Esophagus squamous epithelium (tissue), 5 donors: ENCODE results near the gene P2RY14. TPM values are rescaled to one million over a fixed set of nuclear protein-coding genes. Genes with fewer than 3 reads are reported as not detected.

ENCODE experiments used
- DNase-seq: peaks from one replicate; lab custom pipeline; 2025; lab: John Stamatoyannopoulos, UW
- H3K27ac ChIP-seq, 4 donors: fragments of 200-600 bp; sonication (generic); one replicate each; pipeline ENCODE4 v1.5.1; 2016 to 2019; ENCODE audit warnings: mild to moderate bottlenecking in 1 of 4
- H3K27me3 ChIP-seq, 4 donors: fragments of 200-600 bp; sonication (generic); 1 replicate in 3 of 4; 2 replicates in 1 of 4; pipeline versions ENCODE4 v1.5.1 to v1.6.0; 2017 to 2021; ENCODE audit warnings: antibody characterized with exemption in 1 of 4
- H3K36me3 ChIP-seq, 3 donors: fragments of 200-600 bp; sonication (generic); one replicate each; pipeline ENCODE4 v1.5.1; 2016 to 2019
- H3K4me1 ChIP-seq, 3 donors: fragments of 200-600 bp; sonication (generic); one replicate each; pipeline ENCODE4 v1.5.1; 2017 to 2019
- H3K4me3 ChIP-seq, 4 donors: fragments of 200-600 bp; sonication (generic); 1 replicate in 3 of 4; 2 replicates in 1 of 4; pipeline ENCODE4 v1.5.1; 2016 to 2019; ENCODE audit warnings: mild to moderate bottlenecking in 2 of 4, moderate library complexity in 1 of 4
- H3K9me3 ChIP-seq, 3 donors: fragments of 200-600 bp; sonication (generic); one replicate each; pipeline ENCODE4 v1.5.1; 2016 to 2019
- POLR2A ChIP-seq, 4 donors: fragments of 450-650 bp; IDR thresholded peaks; one replicate each; pipeline ENCODE4 v1.6.1; 2017; ENCODE audit warnings: antibody characterized with exemption in 4 of 4, mild to moderate bottlenecking in 4 of 4, moderate library complexity in 3 of 4
- WGBS, 2 donors: methylation state at CpG; one replicate each; pipeline ENCODE4 v1.1.5; 2018; 5-methylcytosine and 5-hydroxymethylcytosine counted together
- intact Hi-C: fragments of 100-400 bp; cut with DNase I; formaldehyde crosslinking; loops from one replicate; pipeline ENCODE4 v1.15.0; 2022
- total RNA-seq, 4 donors: library from RNA; depleted of rRNA; stranded (reverse); fragments of >200 nt; gene quantifications; one replicate each; pipeline ENCODE4 v1.1.0, GENCODE V29; 2016
- TF ChIP-seq, protein P1 (sequence below), 6 experiments: fragments of 450-650 bp in 4 of 6; fragments of 200-600 bp in 2 of 6; sonication (generic) in 2 of 6; IDR thresholded peaks; one replicate each; pipeline ENCODE4 v1.5.1; 2016 to 2019; ENCODE audit warnings: antibody characterized with exemption in 6 of 6, mild to moderate bottlenecking in 4 of 6, moderate library complexity in 4 of 6
- donor health status: DM: yes; HTN: yes; CAD: no.

The P2RY14 gene
- 10 to 100 TPM in 1 of 4 donors, 1 to 10 TPM in 2, under 1 TPM in 1; 0.19 to 15.4 (median 3.2) TPM for total RNA-seq

- Histone ChIP-seq H3K36me3 (no peaks in the 10 kb centered on the region), H3K27me3 (no peaks in the 10 kb centered on the region), H3K4me3 (peak within 1 kb of the TSS in 3 of 4 donors; percentile 24 to 51 (median 32)), H3K4me1 (peaks cover 0 to 2% (median 1%) of the 10 kb centered on the region in 3 donors), H3K27ac (peak within 1 kb of the TSS in 3 of 4 donors; percentile 64 to 71 (median 64)), H3K9me3 (no peaks in the 10 kb centered on the region)
- 39 to 60% methylated on average over 4 of the region's 4 CpGs for WGBS, 2 donors
- TF ChIP-seq POLR2A (IDR thresholded peaks at IDR 0.05): no peak
- TF ChIP-seq, protein P1, sequence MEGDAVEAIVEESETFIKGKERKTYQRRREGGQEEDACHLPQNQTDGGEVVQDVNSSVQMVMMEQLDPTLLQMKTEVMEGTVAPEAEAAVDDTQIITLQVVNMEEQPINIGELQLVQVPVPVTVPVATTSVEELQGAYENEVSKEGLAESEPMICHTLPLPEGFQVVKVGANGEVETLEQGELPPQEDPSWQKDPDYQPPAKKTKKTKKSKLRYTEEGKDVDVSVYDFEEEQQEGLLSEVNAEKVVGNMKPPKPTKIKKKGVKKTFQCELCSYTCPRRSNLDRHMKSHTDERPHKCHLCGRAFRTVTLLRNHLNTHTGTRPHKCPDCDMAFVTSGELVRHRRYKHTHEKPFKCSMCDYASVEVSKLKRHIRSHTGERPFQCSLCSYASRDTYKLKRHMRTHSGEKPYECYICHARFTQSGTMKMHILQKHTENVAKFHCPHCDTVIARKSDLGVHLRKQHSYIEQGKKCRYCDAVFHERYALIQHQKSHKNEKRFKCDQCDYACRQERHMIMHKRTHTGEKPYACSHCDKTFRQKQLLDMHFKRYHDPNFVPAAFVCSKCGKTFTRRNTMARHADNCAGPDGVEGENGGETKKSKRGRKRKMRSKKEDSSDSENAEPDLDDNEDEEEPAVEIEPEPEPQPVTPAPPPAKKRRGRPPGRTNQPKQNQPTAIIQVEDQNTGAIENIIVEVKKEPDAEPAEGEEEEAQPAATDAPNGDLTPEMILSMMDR (IDR thresholded peaks at IDR 0.05): no peak
- intact Hi-C loops: no loop called here
- DNase-seq: no peak
These were observed at the start of gene P2RY14 for GRCh38 chr3:151278230-151278629. P2RY14 (minus strand) TSS chr3:151278542; CDS start chr3:151214316, 64,226 bp downstream.

GRCh38 chr3:151327571-151328198 is 49.3 kb upstream of the P2RY14 start:
- intact Hi-C loops: no loop called here
- Histone ChIP-seq H3K36me3 (no peaks in the 10 kb centered on the region), H3K27me3 (no peaks in the 10 kb centered on the region), H3K9me3 (no peaks in the 10 kb centered on the region), H3K27ac (peak overlapping the region in 3 of 4 donors; percentile 39 to 58 (median 53)), H3K4me1 (peaks cover 4 to 18% (median 5%) of the 10 kb centered on the region in 3 donors), H3K4me3 (peak overlapping the region in 1 of 4 donors; percentile 48)
- DNase-seq: no peak
- no peak for TF ChIP-seq POLR2A (IDR thresholded peaks at IDR 0.05)
- TF ChIP-seq, protein P1 (IDR thresholded peaks at IDR 0.05): peak; percentile 17 to 72 (median 44)
- WGBS, 2 donors: 4 to 9% methylated on average over 3 of the region's 3 CpGs

- H3K9me3 ChIP-seq: no peaks in the 10 kb centered on the region
- TF ChIP-seq, protein P1 (IDR thresholded peaks at IDR 0.05): no peak
- TF ChIP-seq POLR2A (IDR thresholded peaks at IDR 0.05): no peak
- H3K27me3 ChIP-seq: no peaks in the 10 kb centered on the region
- H3K4me1 ChIP-seq: peaks cover 20 to 46% (median 23%) of the 10 kb centered on the region in 3 donors
- 88 to 94% methylated on average over 1 of the region's 1 CpG for WGBS, 2 donors
- no peaks in the 10 kb centered on the region for H3K36me3 ChIP-seq
- no peak for DNase-seq
- H3K27ac ChIP-seq: no peak overlapping the region
- H3K4me3 ChIP-seq: no peak overlapping the region
- intact Hi-C loops: no loop called here
These were observed 44.2 kb upstream of the P2RY14 start for GRCh38 chr3:151322511-151322910.

DNA sequence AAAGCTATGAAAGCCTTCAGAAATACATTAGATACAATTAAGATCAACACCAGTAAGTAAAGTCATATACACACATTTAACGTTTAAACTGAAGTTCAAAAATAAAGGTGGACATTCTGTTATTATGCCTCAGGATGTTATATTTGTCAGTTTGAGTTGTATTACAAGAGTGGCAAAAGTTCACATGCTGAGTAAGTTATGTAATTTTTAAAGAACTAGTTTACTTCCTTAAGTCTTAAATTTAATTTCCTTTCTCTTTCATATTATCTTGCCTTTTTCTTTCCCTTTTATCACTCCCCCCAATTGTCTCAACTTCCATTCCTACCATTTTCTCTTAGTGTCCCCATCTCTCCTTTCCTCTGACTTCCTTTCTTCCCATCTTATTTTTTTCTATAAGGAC is 43.2 kb upstream of the P2RY14 start:
- 24 to 34% methylated on average over 1 of the region's 1 CpG for WGBS, 2 donors
- Histone ChIP-seq H3K4me1 (peaks cover 20 to 51% (median 24%) of the 10 kb centered on the region in 3 donors), H3K27me3 (no peaks in the 10 kb centered on the region), H3K36me3 (no peaks in the 10 kb centered on the region), H3K9me3 (no peaks in the 10 kb centered on the region), H3K4me3 (no peak overlapping the region), H3K27ac (no peak overlapping the region)
- intact Hi-C loops: no loop called here
- TF ChIP-seq, protein P1 (IDR thresholded peaks at IDR 0.05): no peak
- TF ChIP-seq POLR2A (IDR thresholded peaks at IDR 0.05): no peak
- DNase-seq: no peak

DNA sequence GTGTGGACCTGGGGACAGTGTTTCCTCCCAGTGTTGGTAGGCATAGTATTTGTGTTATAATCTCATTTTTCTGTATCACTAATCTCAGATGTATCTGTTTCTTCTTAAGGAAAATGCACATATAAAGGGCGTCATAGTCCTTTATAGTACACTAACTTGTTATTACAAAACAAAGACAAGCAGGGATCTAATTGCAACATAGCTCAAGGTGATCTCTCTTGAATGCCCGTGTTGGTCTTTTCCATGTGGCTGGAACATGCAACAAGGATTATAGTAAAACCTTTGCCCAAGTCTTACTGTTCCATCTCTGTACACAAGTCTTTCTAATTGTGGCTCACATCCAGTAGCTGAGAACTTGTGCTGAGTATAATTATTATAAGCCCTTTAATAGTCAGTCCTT is 41.8 kb upstream of the P2RY14 start:
- 29 to 36% methylated on average over 2 of the region's 2 CpGs for WGBS, 2 donors
- no peaks in the 10 kb centered on the region for H3K36me3 ChIP-seq
- TF ChIP-seq POLR2A (IDR thresholded peaks at IDR 0.05): no peak
- TF ChIP-seq, protein P1 (IDR thresholded peaks at IDR 0.05): no peak
- DNase-seq: no peak
- no peak overlapping the region for H3K4me3 ChIP-seq
- no peaks in the 10 kb centered on the region for H3K9me3 ChIP-seq
- peak overlapping the region; percentile 53 to 92 (median 87) for H3K27ac ChIP-seq
- peaks cover 20 to 51% (median 24%) of the 10 kb centered on the region in 3 donors for H3K4me1 ChIP-seq
- intact Hi-C loops: no loop called here
- H3K27me3 ChIP-seq: no peaks in the 10 kb centered on the region
